ENCODE measurements around the gene YWHAG. TPM values are rescaled to one million over a fixed set of nuclear protein-coding genes. Genes with fewer than 3 reads are reported as not detected.
A peak's percentile ranks its signal among the peaks of the same experiment; 100 is the strongest.

YWHAG gene
- total RNA-seq, 1 experiment from 2014 or later, result 241 TPM

DNA sequence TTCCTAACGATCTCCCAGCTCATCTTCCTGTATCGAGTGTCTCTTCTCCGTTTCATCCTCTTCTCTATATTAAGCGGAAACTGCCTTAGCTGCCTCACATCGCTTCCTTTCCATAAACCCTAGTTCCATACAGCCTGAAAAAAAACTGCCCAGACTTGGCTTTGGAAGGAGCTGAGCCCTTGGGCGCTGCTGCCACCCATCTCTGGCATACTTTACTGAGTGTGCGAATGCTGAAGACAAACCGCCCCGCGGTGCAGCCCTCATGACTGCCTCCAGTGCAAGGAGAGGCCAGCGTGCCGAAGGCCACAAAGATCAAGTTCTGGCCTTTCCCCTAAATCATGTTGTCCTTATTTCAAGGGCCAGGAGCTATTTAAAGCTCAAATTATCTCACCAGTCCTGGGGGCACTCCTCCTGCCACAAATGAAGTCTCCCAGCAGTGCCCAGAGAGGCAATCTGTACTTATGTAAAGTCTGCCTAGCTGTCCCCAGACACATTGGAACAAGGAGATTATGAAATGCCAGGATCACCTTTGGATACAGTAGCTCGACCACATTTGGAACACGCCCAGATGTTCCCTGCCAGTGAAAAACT is 25.2 kb downstream of the YWHAG start:
- Histone ChIP-seq H3K14ac (ENCODE audit: insufficient read depth, low read length) (no peak overlapping the region), H3K56ac (ENCODE audit: insufficient read length, low read depth, low read length) (no peak overlapping the region), H3K18ac (ENCODE audit: insufficient read length, low read depth, low read length) (no peak overlapping the region), H3K79me1 (ENCODE audit: insufficient read depth, low read depth, low read length, poor library complexity, severe bottlenecking) (peaks cover 10% of the 10 kb centered on the region), H4K20me1 (ENCODE audit: control insufficient read depth, insufficient read depth, insufficient read length) (no peaks in the 10 kb centered on the region), H3K27me3 (ENCODE audit: insufficient read depth, low read length) (no peaks in the 10 kb centered on the region), H3K9me3 (ENCODE audit: control insufficient read depth, low read depth, low read length) (no peaks in the 10 kb centered on the region), H2BK20ac (ENCODE audit: low read depth, low read length, poor library complexity, severe bottlenecking) (no peak overlapping the region), H3K79me2 (ENCODE audit: insufficient read depth, low read length) (peaks cover 62% of the 10 kb centered on the region; the same call in 1 of the 2 replicates), H2BK5ac (ENCODE audit: insufficient read length, low read length) (no peak overlapping the region), H4K5ac (ENCODE audit: insufficient read length, low read depth, low read length) (no peak overlapping the region), H4K8ac (replicated peaks; ENCODE audit: insufficient read length, low read depth, low read length) (no peak overlapping the region), H2BK120ac (ENCODE audit: low read depth, low read length, poor library complexity, severe bottlenecking) (no peak overlapping the region), H3K4ac (ENCODE audit: low read depth, low read length) (no peak overlapping the region), H3K4me1 (ENCODE audit: insufficient read depth, low read length) (no peaks in the 10 kb centered on the region; the same call in 1 of the 2 replicates), H2BK15ac (ENCODE audit: low read depth, low read length) (no peak overlapping the region), H3T11ph (ENCODE audit: low read length) (no peak overlapping the region), H3K23ac (ENCODE audit: insufficient read length, low read depth, low read length) (no peak overlapping the region), H2AFZ (ENCODE audit: low read length) (no peak overlapping the region), H3K23me2 (ENCODE audit: insufficient read length, low read depth, low read length, poor library complexity, severe bottlenecking) (no peaks in the 10 kb centered on the region), H2BK12ac (ENCODE audit: insufficient read length, low read depth, low read length) (no peak overlapping the region), H2AK5ac (ENCODE audit: insufficient read length, low read length) (no peak overlapping the region), H3K27ac (ENCODE audit: insufficient read length, low read depth, low read length) (no peak overlapping the region), H3K4me2 (ENCODE audit: insufficient read depth, insufficient read length, low read length) (no peak overlapping the region), H4K91ac (ENCODE audit: insufficient read length, low read depth, low read length) (no peak overlapping the region), H3K9ac (ENCODE audit: extremely low read depth, insufficient read length, low read length) (no peak overlapping the region)
- TF ChIP-seq, protein P1, sequence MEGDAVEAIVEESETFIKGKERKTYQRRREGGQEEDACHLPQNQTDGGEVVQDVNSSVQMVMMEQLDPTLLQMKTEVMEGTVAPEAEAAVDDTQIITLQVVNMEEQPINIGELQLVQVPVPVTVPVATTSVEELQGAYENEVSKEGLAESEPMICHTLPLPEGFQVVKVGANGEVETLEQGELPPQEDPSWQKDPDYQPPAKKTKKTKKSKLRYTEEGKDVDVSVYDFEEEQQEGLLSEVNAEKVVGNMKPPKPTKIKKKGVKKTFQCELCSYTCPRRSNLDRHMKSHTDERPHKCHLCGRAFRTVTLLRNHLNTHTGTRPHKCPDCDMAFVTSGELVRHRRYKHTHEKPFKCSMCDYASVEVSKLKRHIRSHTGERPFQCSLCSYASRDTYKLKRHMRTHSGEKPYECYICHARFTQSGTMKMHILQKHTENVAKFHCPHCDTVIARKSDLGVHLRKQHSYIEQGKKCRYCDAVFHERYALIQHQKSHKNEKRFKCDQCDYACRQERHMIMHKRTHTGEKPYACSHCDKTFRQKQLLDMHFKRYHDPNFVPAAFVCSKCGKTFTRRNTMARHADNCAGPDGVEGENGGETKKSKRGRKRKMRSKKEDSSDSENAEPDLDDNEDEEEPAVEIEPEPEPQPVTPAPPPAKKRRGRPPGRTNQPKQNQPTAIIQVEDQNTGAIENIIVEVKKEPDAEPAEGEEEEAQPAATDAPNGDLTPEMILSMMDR (conservative IDR thresholded peaks at IDR 0.05), result no peak
- WGBS (ENCODE audit: extremely low coverage, insufficient read length, low lambda C conversion rate), result no CpG with 5 or more reads among the region's 14 CpGs
- Mint-ChIP-seq H3K36me3 (ENCODE audit: insufficient read depth in 1 of 3, low read depth in 3 of 3) (peaks cover 36 to 51% (median 47%) of the 10 kb centered on the region in 3 experiments; a peak in 6 of 7 replicates), H3K27ac (peak overlapping the region; percentile 12 to 79 (median 32); a peak in 3 of 7 replicates), H3K4me3 (no peak overlapping the region), H3K4me1 (peaks cover 6 to 20% of the 10 kb centered on the region in 2 experiments; a peak in 3 of 4 replicates), H3K9me3 (no peaks in the 10 kb centered on the region), H3K27me3 (ENCODE audit: low read depth) (no peaks in the 10 kb centered on the region)
- no peak for DNase-seq
